Spleen (tissue), 7 donors: ENCODE data around the gene OTUD6A.

Source experiments
- POLR2A ChIP-seq, 3 donors: fragments of 450-650 bp; IDR thresholded peaks; one replicate each; pipeline ENCODE4 v1.5.1; 2017; ENCODE audit warnings: antibody characterized with exemption in 3 of 3, mild to moderate bottlenecking in 1 of 3
- TF ChIP-seq, protein P1 (sequence below), 11 experiments: fragments of 200-600 bp in 7 of 11; fragments of 450-650 bp in 4 of 11; sonication (generic) in 4 of 11; IDR thresholded peaks in 8 of 11; conservative IDR thresholded peaks in 3 of 11; 1 replicate in 7 of 11; 2 replicates in 4 of 11; pipeline versions ENCODE4 v1.4.0 to v1.8.0; 2016 to 2021; ENCODE audit warnings: antibody characterized with exemption in 11 of 11, inconsistent platforms in 4 of 11, mild to moderate bottlenecking in 1 of 11
- donor health status: DM: no; HTN: no; CAD: no; lungs with moderate emphysema.
- donor health status: DM: no; HTN: no; CAD: no.
- donor health status: DM: no; HTN: no; CAD: no.

- TF ChIP-seq, protein P1, sequence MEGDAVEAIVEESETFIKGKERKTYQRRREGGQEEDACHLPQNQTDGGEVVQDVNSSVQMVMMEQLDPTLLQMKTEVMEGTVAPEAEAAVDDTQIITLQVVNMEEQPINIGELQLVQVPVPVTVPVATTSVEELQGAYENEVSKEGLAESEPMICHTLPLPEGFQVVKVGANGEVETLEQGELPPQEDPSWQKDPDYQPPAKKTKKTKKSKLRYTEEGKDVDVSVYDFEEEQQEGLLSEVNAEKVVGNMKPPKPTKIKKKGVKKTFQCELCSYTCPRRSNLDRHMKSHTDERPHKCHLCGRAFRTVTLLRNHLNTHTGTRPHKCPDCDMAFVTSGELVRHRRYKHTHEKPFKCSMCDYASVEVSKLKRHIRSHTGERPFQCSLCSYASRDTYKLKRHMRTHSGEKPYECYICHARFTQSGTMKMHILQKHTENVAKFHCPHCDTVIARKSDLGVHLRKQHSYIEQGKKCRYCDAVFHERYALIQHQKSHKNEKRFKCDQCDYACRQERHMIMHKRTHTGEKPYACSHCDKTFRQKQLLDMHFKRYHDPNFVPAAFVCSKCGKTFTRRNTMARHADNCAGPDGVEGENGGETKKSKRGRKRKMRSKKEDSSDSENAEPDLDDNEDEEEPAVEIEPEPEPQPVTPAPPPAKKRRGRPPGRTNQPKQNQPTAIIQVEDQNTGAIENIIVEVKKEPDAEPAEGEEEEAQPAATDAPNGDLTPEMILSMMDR (IDR thresholded peaks at IDR 0.05 in 8 of 11, conservative IDR thresholded peaks at IDR 0.05 in 3 of 11), result no peak
- TF ChIP-seq POLR2A (IDR thresholded peaks at IDR 0.05), result no peak
Measured at GRCh38 chrX:70105229-70105628, 43.0 kb downstream of the OTUD6A start.
